PFSK-1 (cell line): ENCODE results near the gene PPOX.

Experiments used
- FOXP2 ChIP-seq: optimal IDR thresholded peaks from 2 replicates; pipeline ENCODE3; 2011; ENCODE audit warnings: borderline replicate concordance, control low read depth, inconsistent platforms; ENCODE audit not compliant: insufficient read depth; ENCODE audit errors: extremely low read length, extremely low read depth
- POLR2AphosphoS5 ChIP-seq: IDR thresholded peaks from 2 replicates; pipeline ENCODE4 v1.6.1; 2012; ENCODE audit warnings: low read depth, mild to moderate bottlenecking, control low read depth, low read length, moderate library complexity
- SIN3A ChIP-seq: IDR thresholded peaks from 2 replicates; pipeline ENCODE4 v1.6.1; 2012; ENCODE audit warnings: mild to moderate bottlenecking, low read length, moderate library complexity, borderline replicate concordance; ENCODE audit not compliant: insufficient read depth
- TAF1 ChIP-seq: IDR thresholded peaks from 2 replicates; pipeline ENCODE4 v1.6.1; 2012; ENCODE audit warnings: low read length, control low read depth, borderline replicate concordance; ENCODE audit not compliant: insufficient read depth

DNA sequence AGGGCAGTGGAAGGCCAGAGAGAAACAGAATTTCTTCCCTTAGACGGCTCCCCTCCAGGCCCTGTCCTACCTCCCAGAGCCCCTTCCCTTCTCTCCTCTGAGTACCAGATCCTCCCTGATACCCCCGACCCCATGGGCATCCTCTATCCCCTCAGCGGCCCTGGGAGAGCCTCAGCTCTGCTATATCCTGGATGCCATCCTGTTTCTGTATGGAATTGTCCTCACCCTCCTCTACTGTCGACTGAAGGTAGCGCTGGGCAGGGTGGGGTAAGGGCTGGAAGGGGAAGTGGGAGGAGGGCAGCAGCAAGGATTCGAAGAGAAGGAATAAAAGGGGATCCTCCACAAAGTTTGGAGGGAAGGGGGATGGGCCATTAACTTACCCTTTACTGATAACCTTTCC lies 51.6 kb downstream of the PPOX start:
- no peak for TF ChIP-seq POLR2AphosphoS5
- no peak for TF ChIP-seq TAF1
- TF ChIP-seq SIN3A, result no peak
- TF ChIP-seq FOXP2, result no peak
